SK-N-SH (cell line): ENCODE data around the gene SF3B6. TPM values are rescaled to one million over a fixed set of nuclear protein-coding genes. Genes with fewer than 3 reads are reported as not detected.

ENCODE experiments used
- CHD2 ChIP-seq: fragments of 150-350 bp; IDR thresholded peaks from 2 replicates; pipeline ENCODE4 v1.6.1; 2018; ENCODE audit warnings: low read length; ENCODE audit not compliant: partially characterized antibody
- CTCF ChIP-seq: fragments of 200-600 bp; sonication (generic); IDR thresholded peaks from 2 replicates; pipeline ENCODE4 v1.6.1; 2017; ENCODE audit warnings: antibody characterized with exemption, mild to moderate bottlenecking, moderate library complexity
- ELF1 ChIP-seq: IDR thresholded peaks from 2 replicates; pipeline ENCODE4 v1.4.0; 2012
- EP300 ChIP-seq, 2 experiments: IDR thresholded peaks; 2 replicates each; pipeline versions ENCODE4 v1.4.0 to v1.6.1; 2012; ENCODE audit warnings: borderline replicate concordance in 1 of 2, low read depth in 1 of 2, low read length in 1 of 2
- EZH2phosphoT487 ChIP-seq: fragments of 200-600 bp; sonication (generic); IDR thresholded peaks from 2 replicates; pipeline ENCODE4 v1.6.1; 2017; ENCODE audit warnings: low read depth, mixed run types, mild to moderate bottlenecking, antibody characterized with exemption, moderate library complexity, borderline replicate concordance
- FOSL2 ChIP-seq: IDR thresholded peaks from 2 replicates; pipeline ENCODE4 v1.4.0; 2012; ENCODE audit warnings: low read depth, mild to moderate bottlenecking, moderate library complexity, borderline replicate concordance
- FOXJ3 ChIP-seq: sonication (generic); formaldehyde crosslinking; IDR thresholded peaks from 2 replicates; pipeline ENCODE4 v1.5.1; 2020; ENCODE audit warnings: mild to moderate bottlenecking, missing genetic modification reagents
- FOXM1 ChIP-seq: IDR thresholded peaks from 2 replicates; pipeline ENCODE4 v1.4.0; 2012; ENCODE audit warnings: low read depth, mild to moderate bottlenecking
- GABPA ChIP-seq: IDR thresholded peaks from 2 replicates; pipeline ENCODE4 v1.4.0; 2012; ENCODE audit warnings: low read depth, mild to moderate bottlenecking
- GATA2 ChIP-seq: sonication (generic); formaldehyde crosslinking; IDR thresholded peaks from 2 replicates; pipeline ENCODE4 v1.5.0; 2020; ENCODE audit warnings: mild to moderate bottlenecking, missing genetic modification reagents
- MAX ChIP-seq: IDR thresholded peaks from 2 replicates; pipeline ENCODE4 v1.4.0; 2012; ENCODE audit warnings: low read depth
- MEF2A ChIP-seq: IDR thresholded peaks from 2 replicates; pipeline ENCODE4 v1.4.0; 2012; ENCODE audit warnings: low read depth, borderline replicate concordance
- NFIC ChIP-seq: IDR thresholded peaks from 2 replicates; pipeline ENCODE4 v1.4.0; 2012; ENCODE audit warnings: borderline replicate concordance
- PBX3 ChIP-seq: IDR thresholded peaks from 2 replicates; pipeline ENCODE4; 2012
- POLR2AphosphoS5 ChIP-seq: IDR thresholded peaks from 2 replicates; pipeline ENCODE4 v1.6.1; 2012; ENCODE audit warnings: low read depth, low read length
- RAD21 ChIP-seq: IDR thresholded peaks from 2 replicates; pipeline ENCODE4 v1.6.1; 2012; ENCODE audit warnings: mild to moderate bottlenecking, low read length
- RCOR1 ChIP-seq: fragments of 150-350 bp; IDR thresholded peaks from 2 replicates; pipeline ENCODE4 v1.6.1; 2017; ENCODE audit warnings: antibody characterized with exemption, low read length
- TAF1 ChIP-seq: IDR thresholded peaks from 2 replicates; pipeline ENCODE4 v1.6.1; 2012; ENCODE audit warnings: low read depth, mild to moderate bottlenecking, low read length, moderate library complexity, borderline replicate concordance
- TEAD4 ChIP-seq: IDR thresholded peaks from 2 replicates; pipeline ENCODE4 v1.4.0; 2012; ENCODE audit warnings: mild to moderate bottlenecking, borderline replicate concordance; ENCODE audit not compliant: insufficient read depth
- USF1 ChIP-seq: IDR thresholded peaks from 2 replicates; pipeline ENCODE4 v1.4.0; 2012; ENCODE audit warnings: low read depth, borderline replicate concordance
- USF2 ChIP-seq: fragments of 150-350 bp; IDR thresholded peaks from 2 replicates; pipeline ENCODE4 v1.6.1; 2017; ENCODE audit warnings: antibody characterized with exemption, low read length, low read depth, borderline replicate concordance
- YY1 ChIP-seq: IDR thresholded peaks from 2 replicates; pipeline ENCODE4 v1.4.0; 2012; ENCODE audit warnings: low read depth, mild to moderate bottlenecking
- polyA plus RNA-seq, 3 experiments: library from polyadenylated mRNA; depleted of rRNA; stranded (reverse); fragments of >200 nt; gene quantifications; 2 replicates each; pipeline ENCODE4 v1.2.3, GENCODE V29; 2012

The SF3B6 gene
- polyA plus RNA-seq, 1 of the 3 experiments (the other 2 are of a cell fraction) = 275 TPM

GRCh38 chr2:24046930-24047702, 29.0 kb downstream of the SF3B6 start, which contains the start of gene WDCP (continued):
- TF ChIP-seq USF2 (no peak), MAX (peak; percentile 57), ELF1 (peak; percentile 69), RCOR1 (no peak), POLR2AphosphoS5 (peak; percentile 98), RAD21 (no peak), CHD2 (peak; percentile 94), CTCF (no peak), GABPA (peak; percentile 85), FOXJ3 (no peak), USF1 (no peak), YY1 (0 out of 2 replicates have a peak, but pooled peaks have one; percentile 28), FOSL2 (no peak), TEAD4 (no peak), EP300 (IDR thresholded peaks at IDR 0.05; ENCODE audit: borderline replicate concordance in 1 of 2, low read depth in 1 of 2, low read length in 1 of 2) (no peak), TAF1 (peak; percentile 93), MEF2A (no peak), GATA2 (CRISPR knock-in tag) (no peak), NFIC (no peak), FOXM1 (no peak), PBX3 (peak; percentile 86), EZH2phosphoT487 (no peak)
- TF ChIP-seq, all 33 proteins: peak for 12
